ENCODE results near the gene TSPAN13. TPM values are rescaled to one million over a fixed set of nuclear protein-coding genes. Genes with fewer than 3 reads are reported as not detected.

Gene TSPAN13
- total and polyA plus RNA-seq, 2 donors (not counting 1 experiment from before 2014, with no cell fraction given), result 23.0 to 26.2 TPM

GRCh38 chr7:16778476-16778875, 24.9 kb downstream of the TSPAN13 start:
- Histone ChIP-seq H4K20me1 (ENCODE audit: control insufficient read depth, insufficient read depth, low read length, poor library complexity, severe bottlenecking) (peaks cover 57% of the 10 kb centered on the region), H3K4me2 (replicated peaks; ENCODE audit: low read depth, low read length, poor library complexity, severe bottlenecking) (no peak overlapping the region), H3K27ac (ENCODE audit: low read length in 2 of 2) (peak overlapping the region in 1 of 2 donors; percentile 50), H3K4me3 (ENCODE audit: control extremely low read depth in 1 of 5, extremely low read depth in 1 of 5, insufficient read depth in 1 of 5, low read depth in 2 of 5, low read length in 4 of 5) (no peak overlapping the region), H3K79me2 (ENCODE audit: control insufficient read depth, insufficient read depth, low read length) (peaks cover 44% of the 10 kb centered on the region), H3K27me3 (replicated peaks in 1 of 4; ENCODE audit: control extremely low read depth in 1 of 4, control insufficient read depth in 3 of 4, insufficient read depth in 4 of 4, low read length in 3 of 4) (no peaks in the 10 kb centered on the region), H3K36me3 (replicated peaks in 1 of 2; ENCODE audit: control extremely low read depth in 1 of 2, control insufficient read depth in 1 of 2, extremely low read depth in 1 of 2, insufficient read depth in 2 of 2, low read length in 1 of 2) (peaks cover 2 to 32% of the 10 kb centered on the region in 2 experiments), H3K4me1 (ENCODE audit: control insufficient read depth in 2 of 2, insufficient read depth in 2 of 2, low read length in 2 of 2) (peaks cover 10 to 34% of the 10 kb centered on the region in 2 donors), H2AFZ (ENCODE audit: insufficient read depth, low read depth, low read length, poor library complexity, severe bottlenecking) (no peak overlapping the region), H3K9me3 (ENCODE audit: control extremely low read depth in 1 of 3, control insufficient read depth in 2 of 3, insufficient read depth in 1 of 3, low read length in 2 of 3) (no peaks in the 10 kb centered on the region), H3K9ac (ENCODE audit: low read length) (no peak overlapping the region)
- WGBS (ENCODE audit: insufficient coverage), result 83% methylated on average over 1 of the region's 3 CpGs
- Mint-ChIP-seq H3K27ac (no peak overlapping the region), H3K27me3 (no peaks in the 10 kb centered on the region), H3K4me3 (no peak overlapping the region), H3K9me3 (ENCODE audit: insufficient read depth) (no peaks in the 10 kb centered on the region), H3K4me1 (peaks cover 35% of the 10 kb centered on the region)
- intact Hi-C loops (cut with micrococcal nuclease), result loop anchor here (2.0 kb wide), 1 partner anchor 20 kb away; no protein-coding TSS in a partner anchor
- ATAC-seq (ENCODE audit: low read depth) (no peak), DNase-seq (no peak)
- no peak for TF ChIP-seq CTCF (IDR thresholded peaks at IDR 0.05)
- TF ChIP-seq EZH2 (IDR thresholded peaks at IDR 0.05; ENCODE audit: borderline replicate concordance, insufficient read depth, low read depth, low read length, poor library complexity, severe bottlenecking), result no peak
- ChIA-PET POLR2A (no interaction called here), CTCF (no interaction called here)

- Histone ChIP-seq H3K27me3 (replicated peaks in 1 of 4; ENCODE audit: control extremely low read depth in 1 of 4, control insufficient read depth in 3 of 4, insufficient read depth in 4 of 4, low read length in 3 of 4) (no peaks in the 10 kb centered on the region), H3K4me1 (ENCODE audit: control insufficient read depth in 2 of 2, insufficient read depth in 2 of 2, low read length in 2 of 2) (peaks cover 10 to 30% of the 10 kb centered on the region in 2 donors), H3K4me2 (replicated peaks; ENCODE audit: low read depth, low read length, poor library complexity, severe bottlenecking) (peak overlapping the region; percentile 7), H3K9ac (ENCODE audit: low read length) (no peak overlapping the region), H2AFZ (ENCODE audit: insufficient read depth, low read depth, low read length, poor library complexity, severe bottlenecking) (no peak overlapping the region), H3K79me2 (ENCODE audit: control insufficient read depth, insufficient read depth, low read length) (peaks cover 39% of the 10 kb centered on the region), H3K9me3 (ENCODE audit: control extremely low read depth in 1 of 3, control insufficient read depth in 2 of 3, insufficient read depth in 1 of 3, low read length in 2 of 3) (no peaks in the 10 kb centered on the region), H4K20me1 (ENCODE audit: control insufficient read depth, insufficient read depth, low read length, poor library complexity, severe bottlenecking) (peaks cover 51% of the 10 kb centered on the region), H3K36me3 (replicated peaks in 1 of 2; ENCODE audit: control extremely low read depth in 1 of 2, control insufficient read depth in 1 of 2, extremely low read depth in 1 of 2, insufficient read depth in 2 of 2, low read length in 1 of 2) (peaks cover 2 to 36% of the 10 kb centered on the region in 2 experiments), H3K4me3 (ENCODE audit: control extremely low read depth in 1 of 5, extremely low read depth in 1 of 5, insufficient read depth in 1 of 5, low read depth in 2 of 5, low read length in 4 of 5) (no peak overlapping the region), H3K27ac (ENCODE audit: low read length in 2 of 2) (no peak overlapping the region)
- Mint-ChIP-seq H3K4me3 (no peak overlapping the region), H3K9me3 (ENCODE audit: insufficient read depth) (no peaks in the 10 kb centered on the region), H3K4me1 (peaks cover 33% of the 10 kb centered on the region), H3K27ac (no peak overlapping the region), H3K27me3 (no peaks in the 10 kb centered on the region)
- TF ChIP-seq EZH2 (IDR thresholded peaks at IDR 0.05; ENCODE audit: borderline replicate concordance, insufficient read depth, low read depth, low read length, poor library complexity, severe bottlenecking) (no peak), CTCF (IDR thresholded peaks at IDR 0.05) (no peak)
- intact Hi-C loops (cut with micrococcal nuclease), result loop anchor here (2.0 kb wide), 1 partner anchor 20 kb away; no protein-coding TSS in a partner anchor
- ATAC-seq (ENCODE audit: low read depth) (no peak), DNase-seq (no peak)
- WGBS (ENCODE audit: insufficient coverage), result no CpG with 5 or more reads among the region's 1 CpG
- POLR2A ChIA-PET, result no interaction called here
- CTCF ChIA-PET, result no interaction called here
Observed at GRCh38 chr7:16779051-16779450, 25.5 kb downstream of the TSPAN13 start.

Data from B cell (primary cell).